ENCODE data around the gene EIF4A3. TPM values are rescaled to one million over a fixed set of nuclear protein-coding genes. Genes with fewer than 3 reads are reported as not detected.

Gene EIF4A3
- polyA plus RNA-seq, 1 of the 3 experiments (the other 2 are of a cell fraction), result 335 TPM

DNA sequence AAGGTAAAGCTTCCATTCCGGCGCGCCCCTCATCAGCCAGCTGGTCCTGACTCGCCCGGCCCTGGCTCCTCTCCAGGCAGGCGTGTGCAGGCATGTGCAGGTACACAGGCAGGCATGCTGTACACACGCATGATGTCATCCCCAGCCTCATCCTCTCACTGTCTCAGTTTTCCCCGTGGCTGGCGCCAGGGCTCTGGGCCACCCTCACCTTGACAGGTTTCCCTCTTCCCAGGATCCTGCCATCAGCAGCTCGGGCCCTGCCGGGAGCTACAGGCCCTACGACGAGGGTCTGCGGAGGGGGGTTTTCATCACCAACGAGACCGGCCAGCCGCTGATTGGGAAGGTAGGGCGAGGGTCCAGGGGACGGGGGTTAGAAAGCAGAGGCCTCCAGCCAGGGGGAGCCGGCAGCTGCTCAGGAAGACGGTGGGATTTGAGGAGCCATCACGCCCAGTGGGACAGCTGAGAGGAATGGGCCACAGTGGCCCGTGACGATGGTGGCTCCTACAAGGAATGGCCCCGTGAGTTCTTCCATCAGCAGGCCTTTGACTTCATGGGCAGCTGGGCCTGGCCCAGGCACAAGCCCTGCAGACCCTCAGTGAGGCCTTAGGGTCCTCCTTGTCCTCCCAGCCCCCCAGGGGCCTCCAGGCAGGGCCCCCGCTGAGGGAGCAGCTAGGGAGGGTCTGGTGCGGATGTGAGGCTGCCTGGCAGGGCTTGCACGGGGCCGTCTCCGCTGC lies 37.0 kb downstream of the EIF4A3 start:
- Histone ChIP-seq H3K36me3 (replicated peaks in 1 of 2; ENCODE audit: control insufficient read depth in 1 of 2, insufficient read depth in 2 of 2, low read length in 1 of 2) (peaks cover 0 to 12% of the 10 kb centered on the region in 2 experiments), H3K27me3 (ENCODE audit: insufficient read depth) (no peaks in the 10 kb centered on the region), H3K9me2 (no peaks in the 10 kb centered on the region), H3K4me2 (no peak overlapping the region), H3K4me1 (ENCODE audit: control insufficient read depth in 1 of 2, insufficient read depth in 2 of 2, low read depth in 1 of 2, low read length in 1 of 2) (no peaks in the 10 kb centered on the region; a peak in 1 of 4 replicates), H3K4me3 (ENCODE audit: low read depth in 2 of 2, low read length in 1 of 2) (no peak overlapping the region), H3K9ac (no peak overlapping the region), H4K20me1 (ENCODE audit: insufficient read depth) (no peaks in the 10 kb centered on the region), H3K27ac (ENCODE audit: low read depth in 2 of 2, low read length in 1 of 2) (no peak overlapping the region), H3K79me2 (ENCODE audit: insufficient read depth) (no peaks in the 10 kb centered on the region), H2AFZ (ENCODE audit: low read depth) (no peak overlapping the region), H3F3A (replicated peaks; ENCODE audit: insufficient read depth) (peaks cover 10% of the 10 kb centered on the region), H3K9me3 (no peaks in the 10 kb centered on the region)
- peak; percentile 44 for DNase-seq
- TF ChIP-seq GABPA (IDR thresholded peaks at IDR 0.05; ENCODE audit: low read depth) (no peak), FOSL2 (IDR thresholded peaks at IDR 0.05; ENCODE audit: borderline replicate concordance, low read depth) (no peak), YY1 (IDR thresholded peaks at IDR 0.05; ENCODE audit: low read depth) (no peak), RXRA (IDR thresholded peaks at IDR 0.05; ENCODE audit: borderline replicate concordance, low read depth) (no peak), POLR2AphosphoS5 (IDR thresholded peaks at IDR 0.05; ENCODE audit: low read depth, low read length) (no peak), JUND (IDR thresholded peaks at IDR 0.05) (no peak), RAD21 (IDR thresholded peaks at IDR 0.05; ENCODE audit: low read length) (no peak), SMC3 (IDR thresholded peaks at IDR 0.05; ENCODE audit: low read depth, low read length) (no peak), EZH2phosphoT487 (IDR thresholded peaks at IDR 0.05; ENCODE audit: borderline replicate concordance, low read depth) (no peak)
- TF ChIP-seq, protein P1, sequence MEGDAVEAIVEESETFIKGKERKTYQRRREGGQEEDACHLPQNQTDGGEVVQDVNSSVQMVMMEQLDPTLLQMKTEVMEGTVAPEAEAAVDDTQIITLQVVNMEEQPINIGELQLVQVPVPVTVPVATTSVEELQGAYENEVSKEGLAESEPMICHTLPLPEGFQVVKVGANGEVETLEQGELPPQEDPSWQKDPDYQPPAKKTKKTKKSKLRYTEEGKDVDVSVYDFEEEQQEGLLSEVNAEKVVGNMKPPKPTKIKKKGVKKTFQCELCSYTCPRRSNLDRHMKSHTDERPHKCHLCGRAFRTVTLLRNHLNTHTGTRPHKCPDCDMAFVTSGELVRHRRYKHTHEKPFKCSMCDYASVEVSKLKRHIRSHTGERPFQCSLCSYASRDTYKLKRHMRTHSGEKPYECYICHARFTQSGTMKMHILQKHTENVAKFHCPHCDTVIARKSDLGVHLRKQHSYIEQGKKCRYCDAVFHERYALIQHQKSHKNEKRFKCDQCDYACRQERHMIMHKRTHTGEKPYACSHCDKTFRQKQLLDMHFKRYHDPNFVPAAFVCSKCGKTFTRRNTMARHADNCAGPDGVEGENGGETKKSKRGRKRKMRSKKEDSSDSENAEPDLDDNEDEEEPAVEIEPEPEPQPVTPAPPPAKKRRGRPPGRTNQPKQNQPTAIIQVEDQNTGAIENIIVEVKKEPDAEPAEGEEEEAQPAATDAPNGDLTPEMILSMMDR (IDR thresholded peaks at IDR 0.05), result no peak
- TF ChIP-seq, protein P2, sequence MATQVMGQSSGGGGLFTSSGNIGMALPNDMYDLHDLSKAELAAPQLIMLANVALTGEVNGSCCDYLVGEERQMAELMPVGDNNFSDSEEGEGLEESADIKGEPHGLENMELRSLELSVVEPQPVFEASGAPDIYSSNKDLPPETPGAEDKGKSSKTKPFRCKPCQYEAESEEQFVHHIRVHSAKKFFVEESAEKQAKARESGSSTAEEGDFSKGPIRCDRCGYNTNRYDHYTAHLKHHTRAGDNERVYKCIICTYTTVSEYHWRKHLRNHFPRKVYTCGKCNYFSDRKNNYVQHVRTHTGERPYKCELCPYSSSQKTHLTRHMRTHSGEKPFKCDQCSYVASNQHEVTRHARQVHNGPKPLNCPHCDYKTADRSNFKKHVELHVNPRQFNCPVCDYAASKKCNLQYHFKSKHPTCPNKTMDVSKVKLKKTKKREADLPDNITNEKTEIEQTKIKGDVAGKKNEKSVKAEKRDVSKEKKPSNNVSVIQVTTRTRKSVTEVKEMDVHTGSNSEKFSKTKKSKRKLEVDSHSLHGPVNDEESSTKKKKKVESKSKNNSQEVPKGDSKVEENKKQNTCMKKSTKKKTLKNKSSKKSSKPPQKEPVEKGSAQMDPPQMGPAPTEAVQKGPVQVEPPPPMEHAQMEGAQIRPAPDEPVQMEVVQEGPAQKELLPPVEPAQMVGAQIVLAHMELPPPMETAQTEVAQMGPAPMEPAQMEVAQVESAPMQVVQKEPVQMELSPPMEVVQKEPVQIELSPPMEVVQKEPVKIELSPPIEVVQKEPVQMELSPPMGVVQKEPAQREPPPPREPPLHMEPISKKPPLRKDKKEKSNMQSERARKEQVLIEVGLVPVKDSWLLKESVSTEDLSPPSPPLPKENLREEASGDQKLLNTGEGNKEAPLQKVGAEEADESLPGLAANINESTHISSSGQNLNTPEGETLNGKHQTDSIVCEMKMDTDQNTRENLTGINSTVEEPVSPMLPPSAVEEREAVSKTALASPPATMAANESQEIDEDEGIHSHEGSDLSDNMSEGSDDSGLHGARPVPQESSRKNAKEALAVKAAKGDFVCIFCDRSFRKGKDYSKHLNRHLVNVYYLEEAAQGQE (IDR thresholded peaks at IDR 0.05; ENCODE audit: low read depth, low read length), result no peak
- TF ChIP-seq, protein P3, sequence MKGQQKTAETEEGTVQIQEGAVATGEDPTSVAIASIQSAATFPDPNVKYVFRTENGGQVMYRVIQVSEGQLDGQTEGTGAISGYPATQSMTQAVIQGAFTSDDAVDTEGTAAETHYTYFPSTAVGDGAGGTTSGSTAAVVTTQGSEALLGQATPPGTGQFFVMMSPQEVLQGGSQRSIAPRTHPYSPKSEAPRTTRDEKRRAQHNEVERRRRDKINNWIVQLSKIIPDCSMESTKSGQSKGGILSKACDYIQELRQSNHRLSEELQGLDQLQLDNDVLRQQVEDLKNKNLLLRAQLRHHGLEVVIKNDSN (IDR thresholded peaks at IDR 0.05; ENCODE audit: borderline replicate concordance, low read depth), result no peak
- TF ChIP-seq, protein P4, sequence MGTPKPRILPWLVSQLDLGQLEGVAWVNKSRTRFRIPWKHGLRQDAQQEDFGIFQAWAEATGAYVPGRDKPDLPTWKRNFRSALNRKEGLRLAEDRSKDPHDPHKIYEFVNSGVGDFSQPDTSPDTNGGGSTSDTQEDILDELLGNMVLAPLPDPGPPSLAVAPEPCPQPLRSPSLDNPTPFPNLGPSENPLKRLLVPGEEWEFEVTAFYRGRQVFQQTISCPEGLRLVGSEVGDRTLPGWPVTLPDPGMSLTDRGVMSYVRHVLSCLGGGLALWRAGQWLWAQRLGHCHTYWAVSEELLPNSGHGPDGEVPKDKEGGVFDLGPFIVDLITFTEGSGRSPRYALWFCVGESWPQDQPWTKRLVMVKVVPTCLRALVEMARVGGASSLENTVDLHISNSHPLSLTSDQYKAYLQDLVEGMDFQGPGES (IDR thresholded peaks at IDR 0.05; ENCODE audit: low read depth, low read length), result no peak
- ChIA-PET POLR2A (no interaction called here), CTCF (interaction anchor here (1.3 to 2.7 kb wide), 4 partner anchors 9 to 27 kb away, joined by 3 to 16 read pairs (median 6); partner anchors contain the start of gene GAA)
- WGBS (ENCODE audit: low lambda C conversion rate), result 95% methylated on average over 23 of the region's 30 CpGs
